GM12892 (cell line): ENCODE data around the gene MRPS33.

Source experiments
- POLR2A ChIP-seq: IDR thresholded peaks from 2 replicates; pipeline ENCODE4 v1.6.1; 2011; ENCODE audit warnings: low read depth, low read length, control low read depth
- POLR2AphosphoS5 ChIP-seq: IDR thresholded peaks from 2 replicates; pipeline ENCODE4 v1.6.1; 2011; ENCODE audit warnings: low read depth, low read length, control low read depth
- TAF1 ChIP-seq: IDR thresholded peaks from 2 replicates; pipeline ENCODE4 v1.6.1; 2011; ENCODE audit warnings: low read depth, mild to moderate bottlenecking, control low read depth, low read length, borderline replicate concordance

GRCh38 chr7:140966561-140967233 is 48.1 kb downstream of the MRPS33 start:
- TF ChIP-seq POLR2A (no peak), POLR2AphosphoS5 (no peak), TAF1 (no peak)
